ENCODE measurements around the gene MILR1.

Gene MILR1

GRCh38 chr17:64509179-64509578 is 60.3 kb downstream of the MILR1 start:
- TF ChIP-seq, protein P1, sequence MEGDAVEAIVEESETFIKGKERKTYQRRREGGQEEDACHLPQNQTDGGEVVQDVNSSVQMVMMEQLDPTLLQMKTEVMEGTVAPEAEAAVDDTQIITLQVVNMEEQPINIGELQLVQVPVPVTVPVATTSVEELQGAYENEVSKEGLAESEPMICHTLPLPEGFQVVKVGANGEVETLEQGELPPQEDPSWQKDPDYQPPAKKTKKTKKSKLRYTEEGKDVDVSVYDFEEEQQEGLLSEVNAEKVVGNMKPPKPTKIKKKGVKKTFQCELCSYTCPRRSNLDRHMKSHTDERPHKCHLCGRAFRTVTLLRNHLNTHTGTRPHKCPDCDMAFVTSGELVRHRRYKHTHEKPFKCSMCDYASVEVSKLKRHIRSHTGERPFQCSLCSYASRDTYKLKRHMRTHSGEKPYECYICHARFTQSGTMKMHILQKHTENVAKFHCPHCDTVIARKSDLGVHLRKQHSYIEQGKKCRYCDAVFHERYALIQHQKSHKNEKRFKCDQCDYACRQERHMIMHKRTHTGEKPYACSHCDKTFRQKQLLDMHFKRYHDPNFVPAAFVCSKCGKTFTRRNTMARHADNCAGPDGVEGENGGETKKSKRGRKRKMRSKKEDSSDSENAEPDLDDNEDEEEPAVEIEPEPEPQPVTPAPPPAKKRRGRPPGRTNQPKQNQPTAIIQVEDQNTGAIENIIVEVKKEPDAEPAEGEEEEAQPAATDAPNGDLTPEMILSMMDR (IDR thresholded peaks at IDR 0.05; ENCODE audit: extremely low read depth, insufficient read depth, missing control alignments): no peak
- in situ Hi-C loops (cut with MboI; ENCODE audit: low pct_unique_long_range_greater_than_20kb, low sequenced_read_pairs, unreplicated experiment): no loop called here
- DNase-seq (ENCODE audit: low spot score): no peak

DNA sequence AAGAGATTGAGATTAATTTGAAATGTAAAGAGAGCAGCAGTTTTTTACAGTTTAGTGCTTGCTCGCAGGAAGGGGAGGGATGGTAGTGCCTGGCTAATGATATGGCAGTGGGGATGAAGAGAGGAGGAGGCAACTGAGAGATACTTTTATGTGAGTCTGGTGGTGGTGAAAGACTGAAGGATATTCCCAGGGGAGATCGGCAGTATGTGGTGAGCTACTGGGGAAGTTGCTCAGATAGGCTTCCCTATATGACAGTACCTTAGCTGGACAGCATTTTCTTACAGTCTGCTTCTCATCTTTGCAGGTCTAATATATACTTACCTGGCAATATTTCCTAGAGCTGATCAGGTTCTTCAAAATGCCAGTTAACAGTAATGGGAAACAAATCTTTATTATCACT is 66.5 kb downstream of the MILR1 start:
- in situ Hi-C loops (cut with MboI; ENCODE audit: low pct_unique_long_range_greater_than_20kb, low sequenced_read_pairs, unreplicated experiment): no loop called here
- DNase-seq (ENCODE audit: low spot score): no peak
- TF ChIP-seq, protein P1 (IDR thresholded peaks at IDR 0.05; ENCODE audit: extremely low read depth, insufficient read depth, missing control alignments): no peak

GRCh38 chr17:64515829-64516228 is 66.9 kb downstream of the MILR1 start:
- DNase-seq (ENCODE audit: low spot score): no peak
- TF ChIP-seq, protein P1 (IDR thresholded peaks at IDR 0.05; ENCODE audit: extremely low read depth, insufficient read depth, missing control alignments): no peak
- in situ Hi-C loops (cut with MboI; ENCODE audit: low pct_unique_long_range_greater_than_20kb, low sequenced_read_pairs, unreplicated experiment): no loop called here

Data from GM13977 (cell line).